Measurements from ENCODE around the gene TERB1.

Gene TERB1

DNA sequence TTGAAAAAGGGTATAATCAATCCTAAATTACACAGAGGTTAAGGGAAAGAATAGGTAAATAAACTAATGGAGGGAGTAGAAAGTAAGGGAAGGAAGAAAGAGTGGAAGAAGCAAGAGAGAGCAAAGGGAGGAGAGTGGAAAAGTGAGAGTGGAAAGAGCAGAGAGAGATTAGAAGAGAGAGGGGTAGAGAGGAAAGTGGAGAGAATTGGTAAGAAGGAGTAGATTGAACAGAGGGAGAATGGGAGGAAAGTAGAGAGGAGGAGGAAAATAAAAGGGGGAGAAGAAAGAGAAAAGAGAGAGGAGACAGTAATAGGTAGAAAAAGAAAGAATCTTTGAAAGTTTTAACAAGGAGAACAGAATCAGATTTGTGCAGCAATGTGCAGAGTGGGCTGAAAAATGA, 24.9 kb downstream of the TERB1 start:
- no peak for DNase-seq (ENCODE audit: extremely low read depth, low read depth)
- TF ChIP-seq, protein P1, sequence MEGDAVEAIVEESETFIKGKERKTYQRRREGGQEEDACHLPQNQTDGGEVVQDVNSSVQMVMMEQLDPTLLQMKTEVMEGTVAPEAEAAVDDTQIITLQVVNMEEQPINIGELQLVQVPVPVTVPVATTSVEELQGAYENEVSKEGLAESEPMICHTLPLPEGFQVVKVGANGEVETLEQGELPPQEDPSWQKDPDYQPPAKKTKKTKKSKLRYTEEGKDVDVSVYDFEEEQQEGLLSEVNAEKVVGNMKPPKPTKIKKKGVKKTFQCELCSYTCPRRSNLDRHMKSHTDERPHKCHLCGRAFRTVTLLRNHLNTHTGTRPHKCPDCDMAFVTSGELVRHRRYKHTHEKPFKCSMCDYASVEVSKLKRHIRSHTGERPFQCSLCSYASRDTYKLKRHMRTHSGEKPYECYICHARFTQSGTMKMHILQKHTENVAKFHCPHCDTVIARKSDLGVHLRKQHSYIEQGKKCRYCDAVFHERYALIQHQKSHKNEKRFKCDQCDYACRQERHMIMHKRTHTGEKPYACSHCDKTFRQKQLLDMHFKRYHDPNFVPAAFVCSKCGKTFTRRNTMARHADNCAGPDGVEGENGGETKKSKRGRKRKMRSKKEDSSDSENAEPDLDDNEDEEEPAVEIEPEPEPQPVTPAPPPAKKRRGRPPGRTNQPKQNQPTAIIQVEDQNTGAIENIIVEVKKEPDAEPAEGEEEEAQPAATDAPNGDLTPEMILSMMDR (IDR thresholded peaks at IDR 0.05; ENCODE audit: low read depth, low read length, missing control alignments) = no peak
- H3K4me3 ChIP-seq (replicated peaks; ENCODE audit: low read depth, low read length) = no peak overlapping the region

GRCh38 chr16:66774981-66775380, 26.4 kb downstream of the TERB1 start:
- TF ChIP-seq, protein P1 (IDR thresholded peaks at IDR 0.05; ENCODE audit: low read depth, low read length, missing control alignments) = no peak
- H3K4me3 ChIP-seq (replicated peaks; ENCODE audit: low read depth, low read length) = no peak overlapping the region
- no peak for DNase-seq (ENCODE audit: extremely low read depth, low read depth)

DNA sequence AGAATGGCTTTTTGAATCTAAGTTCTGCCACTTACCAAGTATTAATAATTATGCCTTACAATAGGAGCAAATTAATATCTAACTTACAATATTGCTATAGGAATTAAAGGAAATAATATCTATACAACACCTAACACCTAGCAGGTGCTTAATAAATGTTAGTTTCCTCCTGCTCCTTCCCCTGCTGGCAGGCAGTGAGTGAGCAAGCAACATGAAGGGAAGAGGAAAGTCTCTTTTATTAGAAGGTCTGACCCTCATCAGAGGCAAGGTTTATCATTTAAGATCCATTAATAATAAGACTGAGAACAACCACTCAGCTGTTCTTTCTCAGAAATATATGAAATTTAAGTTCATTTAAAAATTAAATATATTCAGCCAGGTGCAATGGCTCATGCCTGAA, 43.3 kb downstream of the TERB1 start:
- no peak for DNase-seq (ENCODE audit: extremely low read depth, low read depth)
- no peak overlapping the region for H3K4me3 ChIP-seq (replicated peaks; ENCODE audit: low read depth, low read length)

DNA sequence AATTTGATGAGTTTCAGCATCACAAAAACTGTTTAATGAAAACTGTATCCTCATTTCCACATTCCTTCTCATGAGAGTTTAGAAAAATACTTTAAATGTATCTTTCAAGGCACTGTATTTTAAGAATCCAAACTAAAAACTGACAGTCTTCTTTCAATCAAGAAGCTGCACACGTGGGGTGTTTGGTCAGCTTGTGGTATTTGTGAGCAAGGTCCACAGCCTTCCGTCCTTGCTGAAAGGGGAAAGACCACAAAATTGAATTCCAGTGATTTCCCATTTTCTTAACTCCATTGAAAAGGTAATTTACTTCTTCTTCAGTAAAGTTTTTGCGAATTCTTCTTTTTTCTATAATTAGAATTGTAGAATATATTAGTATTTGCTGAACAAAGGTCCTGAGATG, 46.6 kb downstream of the TERB1 start:
- TF ChIP-seq, protein P1 (IDR thresholded peaks at IDR 0.05; ENCODE audit: low read depth, low read length, missing control alignments) = no peak
- DNase-seq (ENCODE audit: extremely low read depth, low read depth) = no peak
- H3K4me3 ChIP-seq (replicated peaks; ENCODE audit: low read depth, low read length) = no peak overlapping the region

More for the DNA sequence above, 43.3 kb downstream of the TERB1 start:
- TF ChIP-seq, protein P1 (IDR thresholded peaks at IDR 0.05; ENCODE audit: low read depth, low read length, missing control alignments) = no peak

DNA sequence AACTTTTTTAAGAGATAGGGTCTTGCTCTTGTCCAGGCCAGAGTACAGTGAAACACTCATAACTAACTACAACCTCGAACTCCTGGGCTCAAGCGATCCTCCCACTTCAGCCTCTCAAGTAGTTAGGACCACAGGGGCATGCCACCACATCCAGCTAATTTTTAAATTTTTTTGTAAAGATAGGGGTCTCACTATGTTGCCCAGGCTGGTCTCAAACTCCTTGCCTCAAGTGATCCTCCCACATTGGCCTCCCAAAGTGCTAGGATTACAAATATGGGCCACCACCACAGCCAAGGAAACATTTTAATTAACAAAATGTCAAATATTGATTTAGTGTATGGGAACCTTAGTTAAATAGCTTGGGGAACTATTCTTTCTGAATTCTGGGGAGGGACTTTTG, 47.2 kb downstream of the TERB1 start:
- TF ChIP-seq, protein P1 (IDR thresholded peaks at IDR 0.05; ENCODE audit: low read depth, low read length, missing control alignments) = no peak

DNA sequence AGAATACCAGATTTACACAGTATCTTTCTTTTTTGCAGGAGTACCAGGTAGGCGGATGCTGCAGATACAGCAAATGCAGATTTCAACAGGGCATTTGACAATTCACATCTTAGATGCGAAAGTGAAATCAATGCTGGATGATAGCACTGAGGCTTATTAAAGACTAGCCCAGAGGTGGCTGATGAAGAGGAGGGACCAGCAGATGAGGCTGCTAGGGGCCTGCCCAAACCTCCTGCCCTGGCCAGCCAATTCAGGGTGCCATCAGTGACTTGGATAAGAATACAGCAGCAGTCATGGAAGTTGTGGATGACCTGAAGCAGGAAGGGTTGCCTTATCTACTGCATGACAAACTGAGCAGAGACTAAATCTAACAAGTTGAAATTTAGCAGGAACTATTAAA, 48.4 kb downstream of the TERB1 start:
- DNase-seq (ENCODE audit: extremely low read depth, low read depth) = no peak
- no peak overlapping the region for H3K4me3 ChIP-seq (replicated peaks; ENCODE audit: low read depth, low read length)
- TF ChIP-seq, protein P1 (IDR thresholded peaks at IDR 0.05; ENCODE audit: low read depth, low read length, missing control alignments) = no peak

More for the DNA sequence above, 47.2 kb downstream of the TERB1 start:
- H3K4me3 ChIP-seq (replicated peaks; ENCODE audit: low read depth, low read length) = no peak overlapping the region
- no peak for DNase-seq (ENCODE audit: extremely low read depth, low read depth)

- TF ChIP-seq, protein P1 (IDR thresholded peaks at IDR 0.05; ENCODE audit: low read depth, low read length, missing control alignments) = no peak
- no peak for DNase-seq (ENCODE audit: extremely low read depth, low read depth)
- H3K4me3 ChIP-seq (replicated peaks; ENCODE audit: low read depth, low read length) = no peak overlapping the region
These were observed 49.0 kb downstream of the TERB1 start for GRCh38 chr16:66752379-66752778.

All from HFF-Myc (cell line).